Measurements from ENCODE around the gene SDK1. TPM values are rescaled to one million over a fixed set of nuclear protein-coding genes. Genes with fewer than 3 reads are reported as not detected.
A peak's percentile ranks its signal among the peaks of the same experiment; 100 is the strongest.

The SDK1 gene
- total and polyA plus RNA-seq, 8 donors, result 1.6 to 11.2 (median 6.6) TPM

GRCh38 chr7:3650844-3651243 is 349.8 kb downstream of the SDK1 start:
- H3K27ac ChIP-seq, result no peak overlapping the region
- TF ChIP-seq POLR2AphosphoS5 (IDR thresholded peaks at IDR 0.05), result no peak
- no peak for TF ChIP-seq POLR2A (IDR thresholded peaks at IDR 0.05)
- TF ChIP-seq CTCF (IDR thresholded peaks at IDR 0.05), result no peak
- TF ChIP-seq EP300 (IDR thresholded peaks at IDR 0.05), result no peak
- H3K4me3 ChIP-seq, result no peak overlapping the region
- WGBS, 5 donors, result 84 to 94% (median 94%) methylated on average over 2 of the region's 2 CpGs
- no peaks in the 10 kb centered on the region for H3K9me3 ChIP-seq
- no peak for DNase-seq
- intact Hi-C loops (cut with DNase I; ENCODE audit: low total_unique reads), result no loop called here
- H3K27me3 ChIP-seq, result no peaks in the 10 kb centered on the region
- H3K36me3 ChIP-seq, result no peaks in the 10 kb centered on the region
- H3K4me1 ChIP-seq, result no peaks in the 10 kb centered on the region

DNA sequence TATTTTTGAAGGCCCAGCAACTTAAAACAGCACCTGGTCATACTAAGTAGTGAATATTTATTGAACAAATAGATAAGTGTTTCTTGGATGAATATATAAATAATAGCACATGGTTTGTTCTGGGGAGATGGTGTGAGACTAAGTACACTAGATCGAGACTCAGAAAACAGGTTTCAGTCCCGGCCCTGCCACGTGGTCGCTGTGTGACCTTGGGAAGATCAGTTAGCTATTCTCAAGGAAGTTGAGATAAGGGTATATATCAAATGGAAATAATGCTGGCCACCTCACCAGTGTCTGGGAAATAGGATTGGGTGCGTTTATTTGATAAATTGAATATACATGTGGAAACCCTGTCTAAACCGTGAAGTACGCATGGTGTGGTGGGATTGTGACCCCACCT is 354.6 kb downstream of the SDK1 start:
- TF ChIP-seq CTCF (IDR thresholded peaks at IDR 0.05) (no peak), POLR2A (IDR thresholded peaks at IDR 0.05) (no peak)
- Histone ChIP-seq H3K4me3 (no peak overlapping the region), H3K4me1 (no peaks in the 10 kb centered on the region), H3K27me3 (no peaks in the 10 kb centered on the region), H3K27ac (no peak overlapping the region), H3K36me3 (no peaks in the 10 kb centered on the region), H3K9me3 (no peaks in the 10 kb centered on the region)
- 43 to 76% (median 60%) methylated on average over 7 of the region's 7 CpGs for WGBS, 5 donors
- DNase-seq, result peak; percentile 39 to 64
- intact Hi-C loops (cut with DNase I; ENCODE audit: low total_unique reads), result no loop called here

- H3K4me1 ChIP-seq, result no peaks in the 10 kb centered on the region
- no peak for DNase-seq
- H3K36me3 ChIP-seq, result no peaks in the 10 kb centered on the region
- H3K9me3 ChIP-seq, result no peaks in the 10 kb centered on the region
- 67 to 85% (median 81%) methylated on average over 6 of the region's 6 CpGs for WGBS, 5 donors
- TF ChIP-seq EP300 (IDR thresholded peaks at IDR 0.05) (no peak), POLR2AphosphoS5 (IDR thresholded peaks at IDR 0.05) (no peak), CTCF (IDR thresholded peaks at IDR 0.05) (no peak), POLR2A (IDR thresholded peaks at IDR 0.05) (no peak)
- no peak overlapping the region for H3K4me3 ChIP-seq
- H3K27ac ChIP-seq, result no peak overlapping the region
- no peaks in the 10 kb centered on the region for H3K27me3 ChIP-seq
- intact Hi-C loops (cut with DNase I; ENCODE audit: low total_unique reads), result no loop called here
Measured at GRCh38 chr7:3657206-3657605, 356.2 kb downstream of the SDK1 start.

- no peak overlapping the region for H3K4me3 ChIP-seq
- H3K27me3 ChIP-seq, result no peaks in the 10 kb centered on the region
- no peaks in the 10 kb centered on the region for H3K36me3 ChIP-seq
- TF ChIP-seq CTCF (IDR thresholded peaks at IDR 0.05), result no peak
- no peak for TF ChIP-seq EP300 (IDR thresholded peaks at IDR 0.05)
- no peak for TF ChIP-seq POLR2A (IDR thresholded peaks at IDR 0.05)
- TF ChIP-seq POLR2AphosphoS5 (IDR thresholded peaks at IDR 0.05), result no peak
- 85 to 94% (median 89%) methylated on average over 2 of the region's 2 CpGs for WGBS, 5 donors
- DNase-seq, result no peak
- H3K4me1 ChIP-seq, result no peaks in the 10 kb centered on the region
- intact Hi-C loops (cut with DNase I; ENCODE audit: low total_unique reads), result no loop called here
- no peaks in the 10 kb centered on the region for H3K9me3 ChIP-seq
- H3K27ac ChIP-seq, result no peak overlapping the region
Measured at GRCh38 chr7:3668743-3669142, 367.7 kb downstream of the SDK1 start.
